HCT116 (cell line): ENCODE results near the gene PRKAG3.

Source experiments
- CEBPB ChIP-seq: IDR thresholded peaks from 2 replicates; pipeline ENCODE4 v1.6.1; 2012; ENCODE audit warnings: low read depth
- EGR1 ChIP-seq: IDR thresholded peaks from 2 replicates; pipeline ENCODE4 v1.6.1; 2012; ENCODE audit warnings: low read depth
- EZH2 ChIP-seq: fragments of 200-600 bp; sonication (generic); IDR thresholded peaks from 2 replicates; pipeline ENCODE4 v1.6.1; 2017; ENCODE audit warnings: antibody characterized with exemption, mixed run types
- EZH2phosphoT487 ChIP-seq: fragments of 200-600 bp; IDR thresholded peaks from 2 replicates; pipeline ENCODE4 v1.6.1; 2018; ENCODE audit warnings: antibody characterized with exemption, borderline replicate concordance
- FOSL1 ChIP-seq: IDR thresholded peaks from 2 replicates; pipeline ENCODE4 v1.6.1; 2012; ENCODE audit warnings: low read depth
- POLR2A ChIP-seq: IDR thresholded peaks from 2 replicates; pipeline ENCODE4 v1.7.0; 2011; ENCODE audit warnings: borderline replicate concordance; ENCODE audit not compliant: insufficient read depth, insufficient read length; ENCODE audit errors: extremely low read depth
- POLR2AphosphoS5 ChIP-seq: IDR thresholded peaks from 2 replicates; pipeline ENCODE4 v1.6.1; 2011; ENCODE audit warnings: mild to moderate bottlenecking, low read depth, low read length, moderate library complexity
- SP1 ChIP-seq: IDR thresholded peaks from 2 replicates; pipeline ENCODE4 v1.6.1; 2012; ENCODE audit warnings: low read depth
- TCF7L2 ChIP-seq: IDR thresholded peaks from 2 replicates; pipeline ENCODE4 v1.7.0; 2011; ENCODE audit warnings: borderline replicate concordance, inconsistent platforms; ENCODE audit not compliant: insufficient read depth, insufficient read length; ENCODE audit errors: extremely low read depth
- YY1 ChIP-seq: IDR thresholded peaks from 2 replicates; pipeline ENCODE4 v1.6.1; 2011; ENCODE audit warnings: low read length, low read depth, moderate library complexity, mild to moderate bottlenecking; ENCODE audit not compliant: insufficient replicate concordance; ENCODE audit errors: extremely low read depth
- ZNF274 ChIP-seq: fragments of 200-500 bp; sonication (Bioruptor generic); IDR thresholded peaks from 2 replicates; pipeline ENCODE4 v1.6.1; 2014; ENCODE audit warnings: mild to moderate bottlenecking, low read depth, low read length, inconsistent platforms
- TF ChIP-seq, protein P1 (sequence below), 3 experiments: fragments of 200-600 bp in 1 of 3; sonication (generic) in 1 of 3; IDR thresholded peaks in 2 of 3; conservative IDR thresholded peaks in 1 of 3; 2 replicates each; pipeline ENCODE4 v1.5.1; 2012 to 2017; ENCODE audit warnings: low read depth in 2 of 3, low read length in 2 of 3, antibody characterized with exemption in 1 of 3, borderline replicate concordance in 1 of 3, control low read depth in 1 of 3, mild to moderate bottlenecking in 1 of 3, mixed read lengths in 1 of 3, mixed run types in 1 of 3, moderate library complexity in 1 of 3; ENCODE audit not compliant: insufficient read depth in 1 of 3
- TF ChIP-seq, protein P2 (sequence below): IDR thresholded peaks from 2 replicates; pipeline ENCODE4 v1.6.1; 2012
- TF ChIP-seq, protein P3 (sequence below): IDR thresholded peaks from 2 replicates; pipeline ENCODE4 v1.6.1; 2012

DNA sequence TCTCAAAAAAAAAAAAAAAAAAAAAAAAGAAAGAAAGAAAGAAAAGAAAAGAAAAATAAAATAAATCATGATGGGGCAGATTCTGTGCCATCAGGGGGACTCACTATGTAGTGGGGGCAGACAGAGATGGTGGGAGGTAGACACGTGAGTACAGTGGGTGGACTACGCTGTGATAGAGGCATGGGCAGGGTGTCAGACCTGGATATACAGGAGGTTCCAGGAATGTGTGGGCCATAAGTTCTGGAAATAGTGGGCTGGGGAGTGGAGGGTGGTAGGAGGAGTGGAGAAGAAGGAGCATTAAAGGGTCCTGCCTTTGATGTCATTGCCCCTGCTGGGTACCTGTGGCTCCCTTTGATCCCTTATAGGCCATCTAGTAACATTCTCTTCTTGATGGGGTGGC, 19.2 kb upstream of the PRKAG3 start:
- TF ChIP-seq, protein P1, sequence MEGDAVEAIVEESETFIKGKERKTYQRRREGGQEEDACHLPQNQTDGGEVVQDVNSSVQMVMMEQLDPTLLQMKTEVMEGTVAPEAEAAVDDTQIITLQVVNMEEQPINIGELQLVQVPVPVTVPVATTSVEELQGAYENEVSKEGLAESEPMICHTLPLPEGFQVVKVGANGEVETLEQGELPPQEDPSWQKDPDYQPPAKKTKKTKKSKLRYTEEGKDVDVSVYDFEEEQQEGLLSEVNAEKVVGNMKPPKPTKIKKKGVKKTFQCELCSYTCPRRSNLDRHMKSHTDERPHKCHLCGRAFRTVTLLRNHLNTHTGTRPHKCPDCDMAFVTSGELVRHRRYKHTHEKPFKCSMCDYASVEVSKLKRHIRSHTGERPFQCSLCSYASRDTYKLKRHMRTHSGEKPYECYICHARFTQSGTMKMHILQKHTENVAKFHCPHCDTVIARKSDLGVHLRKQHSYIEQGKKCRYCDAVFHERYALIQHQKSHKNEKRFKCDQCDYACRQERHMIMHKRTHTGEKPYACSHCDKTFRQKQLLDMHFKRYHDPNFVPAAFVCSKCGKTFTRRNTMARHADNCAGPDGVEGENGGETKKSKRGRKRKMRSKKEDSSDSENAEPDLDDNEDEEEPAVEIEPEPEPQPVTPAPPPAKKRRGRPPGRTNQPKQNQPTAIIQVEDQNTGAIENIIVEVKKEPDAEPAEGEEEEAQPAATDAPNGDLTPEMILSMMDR (IDR thresholded peaks at IDR 0.05 in 2 of 3, conservative IDR thresholded peaks at IDR 0.05 in 1 of 3; ENCODE audit: borderline replicate concordance in 1 of 3, insufficient read depth in 1 of 3, low read depth in 2 of 3, low read length in 2 of 3), result no peak
- TF ChIP-seq YY1 (no peak), ZNF274 (no peak), POLR2AphosphoS5 (no peak), CEBPB (no peak), POLR2A (no peak), EGR1 (no peak), EZH2phosphoT487 (no peak), FOSL1 (no peak), TCF7L2 (no peak), EZH2 (no peak), SP1 (no peak)
- TF ChIP-seq, protein P2, sequence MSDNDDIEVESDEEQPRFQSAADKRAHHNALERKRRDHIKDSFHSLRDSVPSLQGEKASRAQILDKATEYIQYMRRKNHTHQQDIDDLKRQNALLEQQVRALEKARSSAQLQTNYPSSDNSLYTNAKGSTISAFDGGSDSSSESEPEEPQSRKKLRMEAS, result no peak
- TF ChIP-seq, protein P3, sequence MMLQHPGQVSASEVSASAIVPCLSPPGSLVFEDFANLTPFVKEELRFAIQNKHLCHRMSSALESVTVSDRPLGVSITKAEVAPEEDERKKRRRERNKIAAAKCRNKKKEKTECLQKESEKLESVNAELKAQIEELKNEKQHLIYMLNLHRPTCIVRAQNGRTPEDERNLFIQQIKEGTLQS, result no peak
